ENCODE data around the gene FLVCR1. TPM values are rescaled to one million over a fixed set of nuclear protein-coding genes. Genes with fewer than 3 reads are reported as not detected.

FLVCR1 gene
- total and polyA plus RNA-seq, 2 donors (not counting 3 experiments of a cell fraction or from before 2014, with no cell fraction given) = 3.2 to 11.9 TPM

DNA sequence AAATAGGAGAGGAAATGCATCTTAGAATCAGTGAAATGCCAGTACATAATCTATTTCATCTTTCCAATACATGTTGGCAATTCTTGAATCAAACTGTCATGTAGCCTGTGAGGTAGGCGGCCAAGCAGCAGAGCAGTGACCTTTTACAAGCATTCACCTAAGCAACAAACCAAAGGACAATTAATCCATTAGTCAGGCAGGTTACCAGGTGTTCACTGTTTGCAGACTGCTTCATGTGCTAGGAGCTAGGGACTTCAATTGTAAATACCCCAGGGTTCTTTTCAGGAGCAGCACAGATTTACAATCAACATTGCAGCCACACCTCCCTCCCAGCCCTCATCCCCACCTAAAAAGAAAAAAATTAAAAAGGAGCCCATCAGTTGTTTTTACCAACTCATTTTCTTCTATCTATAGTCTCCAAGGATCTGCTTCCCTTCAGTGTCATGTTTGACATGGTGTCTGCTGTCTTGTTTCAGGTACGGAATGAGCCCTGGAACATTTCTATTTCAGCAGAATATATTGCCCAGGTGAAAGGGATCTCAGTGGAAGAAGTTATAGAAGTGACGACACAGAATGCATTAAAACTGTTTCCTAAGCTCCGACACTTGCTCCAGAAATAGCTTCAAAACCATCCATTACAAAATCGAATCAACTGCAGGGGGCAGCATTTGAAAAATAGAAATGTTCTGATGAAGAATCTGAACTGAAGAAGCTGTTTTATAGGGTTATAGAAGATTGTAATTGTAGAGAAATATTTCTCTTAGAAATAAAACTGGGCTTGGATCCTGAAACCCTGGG lies 43.3 kb upstream of the FLVCR1 start:
- FAIRE-seq = no peak

More for the DNA sequence above, 43.3 kb upstream of the FLVCR1 start:
- Histone ChIP-seq H3K36me3 (ENCODE audit: control insufficient read depth in 2 of 2, extremely low read depth in 1 of 2, insufficient read depth in 2 of 2, low read length in 2 of 2) (peaks cover 0 to 2% of the 10 kb centered on the region in 2 experiments), H2AFZ (ENCODE audit: low read depth, low read length) (no peak overlapping the region), H4K20me1 (replicated peaks; ENCODE audit: control insufficient read depth, extremely low read depth, insufficient read depth, low read length) (no peaks in the 10 kb centered on the region), H3K9ac (replicated peaks; ENCODE audit: extremely low read depth, insufficient read depth, low read length) (no peak overlapping the region), H3K27me3 (ENCODE audit: control insufficient read depth in 2 of 2, insufficient read depth in 2 of 2, low read length in 2 of 2) (no peaks in the 10 kb centered on the region), H3K4me1 (ENCODE audit: control insufficient read depth, extremely low read depth, insufficient read depth, low read length) (peaks cover 2% of the 10 kb centered on the region), H3K4me3 (replicated peaks in 1 of 3; ENCODE audit: insufficient read depth in 1 of 3, low read depth in 1 of 3, low read length in 3 of 3) (no peak overlapping the region), H3K9me1 (replicated peaks; ENCODE audit: control insufficient read depth, extremely low read depth, insufficient read depth, low read length) (no peaks in the 10 kb centered on the region), H3K27ac (ENCODE audit: insufficient read depth, low read depth, low read length) (no peak overlapping the region), H3K9me3 (replicated peaks; ENCODE audit: control insufficient read depth, insufficient read depth, low read length) (no peaks in the 10 kb centered on the region), H3K4me2 (ENCODE audit: insufficient read depth, low read length) (no peak overlapping the region), H3K79me2 (ENCODE audit: control insufficient read depth, insufficient read depth, low read length) (no peaks in the 10 kb centered on the region)
- DNase-seq (ENCODE audit: low read depth, low spot score) = peak; percentile 27
- BruUV-seq (replicated peaks) = no TSS peak
- POLR2A ChIA-PET = interaction anchor here (1.0 kb wide), 1 partner anchor 44 kb away, joined by 4 read pairs; no protein-coding TSS in a partner anchor
- intact Hi-C loops (cut with micrococcal nuclease) = loop anchor here (1.0 kb wide), 1 partner anchor 181 kb away; no protein-coding TSS in a partner anchor
- TF ChIP-seq GATA2 (IDR thresholded peaks at IDR 0.05; ENCODE audit: insufficient read depth, insufficient read length, low read depth, low read length) (no peak), POLR2A (IDR thresholded peaks at IDR 0.05; ENCODE audit: low read depth, low read length) (no peak), POLR2AphosphoS5 (IDR thresholded peaks at IDR 0.05; ENCODE audit: insufficient read depth, low read depth, low read length) (no peak), MYC (IDR thresholded peaks at IDR 0.05; ENCODE audit: low read depth, low read length) (no peak), FOS (IDR thresholded peaks at IDR 0.05; ENCODE audit: borderline replicate concordance, insufficient read depth, low read length) (no peak), JUN (IDR thresholded peaks at IDR 0.05; ENCODE audit: borderline replicate concordance, insufficient read depth, insufficient read length, low read depth) (no peak), EZH2 (IDR thresholded peaks at IDR 0.05; ENCODE audit: borderline replicate concordance, low read depth, low read length, severe bottlenecking) (no peak)
- TF ChIP-seq, protein P1, sequence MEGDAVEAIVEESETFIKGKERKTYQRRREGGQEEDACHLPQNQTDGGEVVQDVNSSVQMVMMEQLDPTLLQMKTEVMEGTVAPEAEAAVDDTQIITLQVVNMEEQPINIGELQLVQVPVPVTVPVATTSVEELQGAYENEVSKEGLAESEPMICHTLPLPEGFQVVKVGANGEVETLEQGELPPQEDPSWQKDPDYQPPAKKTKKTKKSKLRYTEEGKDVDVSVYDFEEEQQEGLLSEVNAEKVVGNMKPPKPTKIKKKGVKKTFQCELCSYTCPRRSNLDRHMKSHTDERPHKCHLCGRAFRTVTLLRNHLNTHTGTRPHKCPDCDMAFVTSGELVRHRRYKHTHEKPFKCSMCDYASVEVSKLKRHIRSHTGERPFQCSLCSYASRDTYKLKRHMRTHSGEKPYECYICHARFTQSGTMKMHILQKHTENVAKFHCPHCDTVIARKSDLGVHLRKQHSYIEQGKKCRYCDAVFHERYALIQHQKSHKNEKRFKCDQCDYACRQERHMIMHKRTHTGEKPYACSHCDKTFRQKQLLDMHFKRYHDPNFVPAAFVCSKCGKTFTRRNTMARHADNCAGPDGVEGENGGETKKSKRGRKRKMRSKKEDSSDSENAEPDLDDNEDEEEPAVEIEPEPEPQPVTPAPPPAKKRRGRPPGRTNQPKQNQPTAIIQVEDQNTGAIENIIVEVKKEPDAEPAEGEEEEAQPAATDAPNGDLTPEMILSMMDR (IDR thresholded peaks at IDR 0.05; ENCODE audit: extremely low read depth in 1 of 2, insufficient read depth in 1 of 2, low read depth in 1 of 2, low read length in 2 of 2) = no peak
- TF ChIP-seq, protein P2, sequence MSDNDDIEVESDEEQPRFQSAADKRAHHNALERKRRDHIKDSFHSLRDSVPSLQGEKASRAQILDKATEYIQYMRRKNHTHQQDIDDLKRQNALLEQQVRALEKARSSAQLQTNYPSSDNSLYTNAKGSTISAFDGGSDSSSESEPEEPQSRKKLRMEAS (IDR thresholded peaks at IDR 0.05; ENCODE audit: insufficient read depth, insufficient read length) = no peak
- CTCF ChIA-PET = interaction anchor here (0.6 to 1.9 kb wide), 22 partner anchors 9 to 182 kb away, joined by 3 to 49 read pairs (median 4); partner anchors contain the start of gene FLVCR1
- dilution Hi-C loops (cut with MboI; ENCODE audit: extremely low pct_ligation_motif_present, low sequenced_read_pairs) = no loop called here
